Right hindlimb (tissue), 1 donor: Measurements from ENCODE around the gene ARHGAP28.
"Not testable (repeated sequence)": the region's sequence is repeated elsewhere in the genome, so short reads cannot be mapped to it uniquely, and the experiment has no call there.

Experiments
- DNase-seq: peaks from one replicate; pipeline ENCODE4 v3.0.0-alpha.2; 2018

Gene ARHGAP28

GRCh38 chr18:6778459-6779247 is 49.1 kb downstream of the ARHGAP28 start:
- no peak for DNase-seq

- DNase-seq, result peak; percentile 27
Observed at GRCh38 chr18:6781142-6781714, 51.7 kb downstream of the ARHGAP28 start.

- no peak for DNase-seq
Observed at GRCh38 chr18:6781796-6782195, 52.3 kb downstream of the ARHGAP28 start.

- DNase-seq, result no peak
Observed at GRCh38 chr18:6782861-6783260, 53.3 kb downstream of the ARHGAP28 start.

GRCh38 chr18:6784046-6784445 is 54.5 kb downstream of the ARHGAP28 start:
- DNase-seq, result no peak

- DNase-seq, result no peak
Observed at GRCh38 chr18:6785001-6785400, 55.5 kb downstream of the ARHGAP28 start.

- DNase-seq, result no peak
Observed at GRCh38 chr18:6785411-6785810, 55.9 kb downstream of the ARHGAP28 start.

GRCh38 chr18:6792391-6792790 is 62.9 kb downstream of the ARHGAP28 start:
- no peak for DNase-seq

GRCh38 chr18:6793455-6793854 is 63.9 kb downstream of the ARHGAP28 start:
- DNase-seq, result no peak

GRCh38 chr18:6793986-6794385 is 64.5 kb downstream of the ARHGAP28 start:
- DNase-seq, result no peak

- peak; percentile 41 for DNase-seq
Observed at GRCh38 chr18:6795307-6795706, 65.8 kb downstream of the ARHGAP28 start.

- no peak for DNase-seq
Observed at GRCh38 chr18:6796511-6796910, 67.0 kb downstream of the ARHGAP28 start.

GRCh38 chr18:6797171-6797570 is 67.7 kb downstream of the ARHGAP28 start:
- DNase-seq, result peak; percentile 43

- DNase-seq, result no peak
Observed at GRCh38 chr18:6798896-6799295, 69.4 kb downstream of the ARHGAP28 start.

GRCh38 chr18:6800309-6800708 is 70.8 kb downstream of the ARHGAP28 start:
- DNase-seq, result not testable (repeated sequence)

- DNase-seq, result no peak
Observed at GRCh38 chr18:6807515-6808257, 78.2 kb downstream of the ARHGAP28 start.

- DNase-seq, result no peak
Observed at GRCh38 chr18:6810191-6810590, 80.7 kb downstream of the ARHGAP28 start.

- DNase-seq, result no peak
Observed at GRCh38 chr18:6811816-6812215, 82.3 kb downstream of the ARHGAP28 start.

GRCh38 chr18:6814882-6815425 is 85.4 kb downstream of the ARHGAP28 start:
- DNase-seq, result no peak

GRCh38 chr18:6816154-6816553 is 86.6 kb downstream of the ARHGAP28 start:
- no peak for DNase-seq

GRCh38 chr18:6819332-6819731 is 89.8 kb downstream of the ARHGAP28 start:
- no peak for DNase-seq

- DNase-seq, result no peak
Observed at GRCh38 chr18:6820314-6820713, 90.8 kb downstream of the ARHGAP28 start.

GRCh38 chr18:6821356-6821755 is 91.8 kb downstream of the ARHGAP28 start:
- no peak for DNase-seq

- DNase-seq, result not testable (repeated sequence)
Observed at GRCh38 chr18:6827161-6827560, 97.6 kb downstream of the ARHGAP28 start.
